Measurements from ENCODE around the gene HAUS3.

Gene HAUS3, protein sequence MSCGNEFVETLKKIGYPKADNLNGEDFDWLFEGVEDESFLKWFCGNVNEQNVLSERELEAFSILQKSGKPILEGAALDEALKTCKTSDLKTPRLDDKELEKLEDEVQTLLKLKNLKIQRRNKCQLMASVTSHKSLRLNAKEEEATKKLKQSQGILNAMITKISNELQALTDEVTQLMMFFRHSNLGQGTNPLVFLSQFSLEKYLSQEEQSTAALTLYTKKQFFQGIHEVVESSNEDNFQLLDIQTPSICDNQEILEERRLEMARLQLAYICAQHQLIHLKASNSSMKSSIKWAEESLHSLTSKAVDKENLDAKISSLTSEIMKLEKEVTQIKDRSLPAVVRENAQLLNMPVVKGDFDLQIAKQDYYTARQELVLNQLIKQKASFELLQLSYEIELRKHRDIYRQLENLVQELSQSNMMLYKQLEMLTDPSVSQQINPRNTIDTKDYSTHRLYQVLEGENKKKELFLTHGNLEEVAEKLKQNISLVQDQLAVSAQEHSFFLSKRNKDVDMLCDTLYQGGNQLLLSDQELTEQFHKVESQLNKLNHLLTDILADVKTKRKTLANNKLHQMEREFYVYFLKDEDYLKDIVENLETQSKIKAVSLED

DNA sequence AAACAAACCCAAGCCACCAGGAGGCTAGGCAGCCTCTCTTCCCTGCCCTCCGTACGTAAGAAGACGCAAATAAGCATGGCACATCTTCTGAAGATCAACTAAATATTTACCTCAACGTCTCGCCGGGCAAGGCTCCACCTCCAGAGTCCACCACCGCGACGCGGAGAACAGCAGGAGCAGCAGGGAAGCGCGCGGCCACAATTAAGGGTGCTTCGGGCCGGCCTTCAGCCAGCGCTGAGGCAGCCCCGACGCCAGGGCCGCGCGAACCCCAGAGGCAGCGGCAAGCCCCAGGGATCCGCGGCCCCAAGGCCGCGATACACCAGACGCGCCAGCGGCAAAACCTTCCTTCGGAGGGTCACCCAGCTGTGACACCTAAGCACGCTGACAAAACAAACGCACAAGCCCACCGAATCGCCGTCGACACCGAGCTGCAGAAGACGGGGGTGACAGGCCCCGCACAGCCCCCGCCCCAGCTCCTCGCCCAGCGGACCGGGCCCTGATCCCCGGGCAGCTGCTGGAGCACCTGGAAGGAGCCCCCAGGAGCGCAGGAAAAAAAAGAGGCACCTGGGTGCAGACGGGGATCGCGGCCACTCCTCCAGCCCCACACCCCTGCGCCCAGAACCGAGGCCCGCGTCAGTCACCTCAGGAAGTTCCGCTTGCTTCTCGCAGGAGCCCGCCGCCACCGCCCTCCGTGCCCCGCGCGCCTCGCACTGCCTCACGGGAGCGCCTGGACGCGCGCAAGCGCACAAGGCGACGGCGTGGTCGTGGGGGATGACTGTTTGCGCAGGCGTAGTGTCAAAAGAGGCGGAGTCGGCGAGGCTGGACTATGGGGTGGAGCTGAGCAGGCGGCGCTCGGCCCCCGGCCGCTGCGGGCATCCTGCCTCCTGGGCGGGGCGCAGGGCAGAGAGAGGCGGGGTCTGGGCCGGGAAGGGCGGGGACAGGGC lies at the start of gene HAUS3, which contains the start of gene POLN:
TSS of gene HAUS3 (minus strand) at position 712 of the 944 bp plus-strand sequence. CDS start 1,175 bp downstream, outside the sequence.
TSS of gene POLN (minus strand) at position 712 of the 944 bp plus-strand sequence. CDS start 12,890 bp downstream, outside the sequence.
- TF ChIP-seq CSDC2 (CRISPR knock-in tag; IDR thresholded peaks at IDR 0.05): no peak
- TF ChIP-seq ZNF8 (CRISPR knock-in tag; IDR thresholded peaks at IDR 0.05): no peak
- TF ChIP-seq RARB (CRISPR knock-in tag; IDR thresholded peaks at IDR 0.05): no peak
- TF ChIP-seq BACH2 (CRISPR knock-in tag; IDR thresholded peaks at IDR 0.05; ENCODE audit: borderline replicate concordance): no peak
- TF ChIP-seq, protein P1, sequence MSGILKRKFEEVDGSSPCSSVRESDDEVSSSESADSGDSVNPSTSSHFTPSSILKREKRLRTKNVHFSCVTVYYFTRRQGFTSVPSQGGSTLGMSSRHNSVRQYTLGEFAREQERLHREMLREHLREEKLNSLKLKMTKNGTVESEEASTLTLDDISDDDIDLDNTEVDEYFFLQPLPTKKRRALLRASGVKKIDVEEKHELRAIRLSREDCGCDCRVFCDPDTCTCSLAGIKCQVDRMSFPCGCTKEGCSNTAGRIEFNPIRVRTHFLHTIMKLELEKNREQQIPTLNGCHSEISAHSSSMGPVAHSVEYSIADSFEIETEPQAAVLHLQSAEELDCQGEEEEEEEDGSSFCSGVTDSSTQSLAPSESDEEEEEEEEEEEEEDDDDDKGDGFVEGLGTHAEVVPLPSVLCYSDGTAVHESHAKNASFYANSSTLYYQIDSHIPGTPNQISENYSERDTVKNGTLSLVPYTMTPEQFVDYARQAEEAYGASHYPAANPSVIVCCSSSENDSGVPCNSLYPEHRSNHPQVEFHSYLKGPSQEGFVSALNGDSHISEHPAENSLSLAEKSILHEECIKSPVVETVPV (CRISPR knock-in tag; IDR thresholded peaks at IDR 0.05): no peak
- TF ChIP-seq TOX (CRISPR knock-in tag; IDR thresholded peaks at IDR 0.05; ENCODE audit: borderline replicate concordance): no peak
- TF ChIP-seq ZFP3 (CRISPR knock-in tag; IDR thresholded peaks at IDR 0.05): no peak
- no peak for TF ChIP-seq ISL1 (CRISPR knock-in tag; IDR thresholded peaks at IDR 0.05)
- TF ChIP-seq, protein P2, sequence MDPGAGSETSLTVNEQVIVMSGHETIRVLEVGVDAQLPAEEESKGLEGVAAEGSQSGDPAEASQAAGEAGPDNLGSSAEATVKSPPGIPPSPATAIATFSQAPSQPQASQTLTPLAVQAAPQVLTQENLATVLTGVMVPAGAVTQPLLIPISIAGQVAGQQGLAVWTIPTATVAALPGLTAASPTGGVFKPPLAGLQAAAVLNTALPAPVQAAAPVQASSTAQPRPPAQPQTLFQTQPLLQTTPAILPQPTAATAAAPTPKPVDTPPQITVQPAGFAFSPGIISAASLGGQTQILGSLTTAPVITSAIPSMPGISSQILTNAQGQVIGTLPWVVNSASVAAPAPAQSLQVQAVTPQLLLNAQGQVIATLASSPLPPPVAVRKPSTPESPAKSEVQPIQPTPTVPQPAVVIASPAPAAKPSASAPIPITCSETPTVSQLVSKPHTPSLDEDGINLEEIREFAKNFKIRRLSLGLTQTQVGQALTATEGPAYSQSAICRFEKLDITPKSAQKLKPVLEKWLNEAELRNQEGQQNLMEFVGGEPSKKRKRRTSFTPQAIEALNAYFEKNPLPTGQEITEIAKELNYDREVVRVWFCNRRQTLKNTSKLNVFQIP (CRISPR knock-in tag; IDR thresholded peaks at IDR 0.05; ENCODE audit: borderline replicate concordance, low read depth): no peak
- no peak for TF ChIP-seq ZNF565 (CRISPR knock-in tag; conservative IDR thresholded peaks at IDR 0.05; ENCODE audit: low read depth)
- TF ChIP-seq GLIS3 (CRISPR knock-in tag; IDR thresholded peaks at IDR 0.05): no peak
- TF ChIP-seq, protein P3, sequence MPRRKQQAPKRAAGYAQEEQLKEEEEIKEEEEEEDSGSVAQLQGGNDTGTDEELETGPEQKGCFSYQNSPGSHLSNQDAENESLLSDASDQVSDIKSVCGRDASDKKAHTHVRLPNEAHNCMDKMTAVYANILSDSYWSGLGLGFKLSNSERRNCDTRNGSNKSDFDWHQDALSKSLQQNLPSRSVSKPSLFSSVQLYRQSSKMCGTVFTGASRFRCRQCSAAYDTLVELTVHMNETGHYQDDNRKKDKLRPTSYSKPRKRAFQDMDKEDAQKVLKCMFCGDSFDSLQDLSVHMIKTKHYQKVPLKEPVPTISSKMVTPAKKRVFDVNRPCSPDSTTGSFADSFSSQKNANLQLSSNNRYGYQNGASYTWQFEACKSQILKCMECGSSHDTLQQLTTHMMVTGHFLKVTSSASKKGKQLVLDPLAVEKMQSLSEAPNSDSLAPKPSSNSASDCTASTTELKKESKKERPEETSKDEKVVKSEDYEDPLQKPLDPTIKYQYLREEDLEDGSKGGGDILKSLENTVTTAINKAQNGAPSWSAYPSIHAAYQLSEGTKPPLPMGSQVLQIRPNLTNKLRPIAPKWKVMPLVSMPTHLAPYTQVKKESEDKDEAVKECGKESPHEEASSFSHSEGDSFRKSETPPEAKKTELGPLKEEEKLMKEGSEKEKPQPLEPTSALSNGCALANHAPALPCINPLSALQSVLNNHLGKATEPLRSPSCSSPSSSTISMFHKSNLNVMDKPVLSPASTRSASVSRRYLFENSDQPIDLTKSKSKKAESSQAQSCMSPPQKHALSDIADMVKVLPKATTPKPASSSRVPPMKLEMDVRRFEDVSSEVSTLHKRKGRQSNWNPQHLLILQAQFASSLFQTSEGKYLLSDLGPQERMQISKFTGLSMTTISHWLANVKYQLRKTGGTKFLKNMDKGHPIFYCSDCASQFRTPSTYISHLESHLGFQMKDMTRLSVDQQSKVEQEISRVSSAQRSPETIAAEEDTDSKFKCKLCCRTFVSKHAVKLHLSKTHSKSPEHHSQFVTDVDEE (CRISPR knock-in tag; IDR thresholded peaks at IDR 0.05): no peak
- no peak for TF ChIP-seq ZC3H10 (CRISPR knock-in tag; IDR thresholded peaks at IDR 0.05)
- TF ChIP-seq SNAI2 (CRISPR knock-in tag; IDR thresholded peaks at IDR 0.05): no peak
- no peak for TF ChIP-seq ESRRG (CRISPR knock-in tag; IDR thresholded peaks at IDR 0.05)
- no peak for TF ChIP-seq ARNTL (CRISPR knock-in tag; IDR thresholded peaks at IDR 0.05; ENCODE audit: borderline replicate concordance, low read depth)
- peak; percentile 93 for ATAC-seq

DNA sequence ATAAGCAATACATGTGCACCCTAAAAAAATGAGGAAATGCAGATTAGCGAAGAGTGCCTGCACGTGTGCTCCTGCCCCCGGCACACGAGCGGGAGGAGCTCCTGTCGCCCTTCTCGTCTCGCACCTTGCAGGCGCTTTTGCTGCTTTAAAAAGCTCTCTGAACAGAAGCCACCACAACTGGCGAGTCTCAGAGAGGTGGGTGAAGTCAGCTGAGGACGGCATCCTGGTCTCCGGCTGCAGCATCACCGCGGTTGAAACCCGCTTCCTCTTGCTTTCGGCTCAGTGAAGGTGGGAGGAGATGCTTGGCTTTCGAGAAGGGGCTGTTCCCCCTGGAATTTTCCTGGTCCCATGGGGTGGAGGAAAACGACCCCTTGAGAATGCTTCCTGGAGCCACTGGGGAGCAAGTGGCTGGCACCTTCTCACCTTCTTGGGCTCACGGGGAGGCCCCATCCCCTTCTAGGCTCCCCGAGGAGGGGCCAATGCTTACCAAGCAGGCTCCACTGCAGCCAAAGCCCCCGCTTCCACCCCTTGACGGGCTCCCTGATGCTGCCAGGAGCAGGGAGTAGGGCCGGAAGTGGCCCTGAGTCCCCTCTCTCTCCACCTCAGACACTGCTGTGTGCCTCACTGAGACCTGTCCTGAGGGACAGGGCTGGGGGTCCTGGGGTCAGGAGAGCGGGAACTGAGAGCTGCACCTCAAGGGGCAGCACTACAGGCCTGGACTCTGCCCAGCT lies 49.2 kb upstream of the HAUS3 start:
- TF ChIP-seq SNAI2 (CRISPR knock-in tag; IDR thresholded peaks at IDR 0.05): no peak
- no peak for TF ChIP-seq TOX (CRISPR knock-in tag; IDR thresholded peaks at IDR 0.05; ENCODE audit: borderline replicate concordance)
- no peak for TF ChIP-seq OSR1 (CRISPR knock-in tag; IDR thresholded peaks at IDR 0.05)
- ATAC-seq: no peak

DNA sequence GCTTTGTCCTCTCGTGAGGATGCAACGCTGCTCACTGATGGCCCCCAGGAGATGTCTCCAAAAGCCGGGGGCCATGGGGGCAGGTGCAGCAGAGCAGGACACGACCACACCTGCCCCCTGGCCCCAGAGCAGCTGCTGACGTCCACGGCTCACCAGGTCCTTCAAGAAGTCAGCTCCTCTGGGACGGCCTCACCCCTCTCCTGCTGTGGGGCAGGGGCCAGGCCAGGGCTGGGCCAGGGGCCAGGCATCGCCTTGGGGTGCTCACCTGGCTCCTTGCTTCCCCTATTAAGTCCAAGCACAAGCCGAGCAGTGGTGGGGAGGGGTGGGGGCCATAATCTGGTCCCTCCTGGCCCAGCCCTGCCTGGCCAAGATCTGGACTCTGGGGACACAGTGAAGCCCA lies 48.6 kb upstream of the HAUS3 start:
- no peak for ATAC-seq
- no peak for TF ChIP-seq TOX (CRISPR knock-in tag; IDR thresholded peaks at IDR 0.05; ENCODE audit: borderline replicate concordance)
- TF ChIP-seq ZFP3 (CRISPR knock-in tag; IDR thresholded peaks at IDR 0.05): no peak
- no peak for TF ChIP-seq ISL1 (CRISPR knock-in tag; IDR thresholded peaks at IDR 0.05)
- TF ChIP-seq RARB (CRISPR knock-in tag; IDR thresholded peaks at IDR 0.05): no peak
- no peak for TF ChIP-seq SNAI2 (CRISPR knock-in tag; IDR thresholded peaks at IDR 0.05)
- TF ChIP-seq, protein P2 (CRISPR knock-in tag; IDR thresholded peaks at IDR 0.05; ENCODE audit: borderline replicate concordance, low read depth): no peak
- no peak for TF ChIP-seq ZNF8 (CRISPR knock-in tag; IDR thresholded peaks at IDR 0.05)
- TF ChIP-seq GLIS3 (CRISPR knock-in tag; IDR thresholded peaks at IDR 0.05): no peak
- TF ChIP-seq PPARA (CRISPR knock-in tag; IDR thresholded peaks at IDR 0.05; ENCODE audit: borderline replicate concordance): no peak
- TF ChIP-seq, protein P4, sequence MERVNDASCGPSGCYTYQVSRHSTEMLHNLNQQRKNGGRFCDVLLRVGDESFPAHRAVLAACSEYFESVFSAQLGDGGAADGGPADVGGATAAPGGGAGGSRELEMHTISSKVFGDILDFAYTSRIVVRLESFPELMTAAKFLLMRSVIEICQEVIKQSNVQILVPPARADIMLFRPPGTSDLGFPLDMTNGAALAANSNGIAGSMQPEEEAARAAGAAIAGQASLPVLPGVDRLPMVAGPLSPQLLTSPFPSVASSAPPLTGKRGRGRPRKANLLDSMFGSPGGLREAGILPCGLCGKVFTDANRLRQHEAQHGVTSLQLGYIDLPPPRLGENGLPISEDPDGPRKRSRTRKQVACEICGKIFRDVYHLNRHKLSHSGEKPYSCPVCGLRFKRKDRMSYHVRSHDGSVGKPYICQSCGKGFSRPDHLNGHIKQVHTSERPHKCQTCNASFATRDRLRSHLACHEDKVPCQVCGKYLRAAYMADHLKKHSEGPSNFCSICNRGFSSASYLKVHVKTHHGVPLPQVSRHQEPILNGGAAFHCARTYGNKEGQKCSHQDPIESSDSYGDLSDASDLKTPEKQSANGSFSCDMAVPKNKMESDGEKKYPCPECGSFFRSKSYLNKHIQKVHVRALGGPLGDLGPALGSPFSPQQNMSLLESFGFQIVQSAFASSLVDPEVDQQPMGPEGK (CRISPR knock-in tag; IDR thresholded peaks at IDR 0.05; ENCODE audit: borderline replicate concordance): no peak
- TF ChIP-seq TCF4 (CRISPR knock-in tag; IDR thresholded peaks at IDR 0.05; ENCODE audit: borderline replicate concordance): no peak
- TF ChIP-seq ZFP30 (CRISPR knock-in tag; IDR thresholded peaks at IDR 0.05): no peak
- no peak for TF ChIP-seq ESRRG (CRISPR knock-in tag; IDR thresholded peaks at IDR 0.05)
- no peak for TF ChIP-seq ZNF70 (CRISPR knock-in tag; IDR thresholded peaks at IDR 0.05)

Data from SK-N-SH treated with all-trans-retinoic acid at 6 μM for 48 hours (cell line).